Retinal pigment epithelial cell (primary cell): Measurements from ENCODE around the gene PHF13.
A peak's percentile ranks its signal among the peaks of the same experiment; 100 is the strongest.

Source experiments
- DNase-seq: peaks from one replicate; pipeline ENCODE4 v3.0.0-alpha.2; 2010; ENCODE audit warnings: low read depth
- H3K4me3 ChIP-seq: 2 replicates; pipeline ENCODE4 v1.5.1; 2011; ENCODE audit warnings: mild to moderate bottlenecking, low read length, control low read depth, moderate library complexity
- TF ChIP-seq, protein P1 (sequence below): conservative IDR thresholded peaks from 2 replicates; pipeline ENCODE4 v1.5.1; 2011; ENCODE audit warnings: low read depth, low read length, control low read depth, inconsistent platforms

PHF13 gene

DNA sequence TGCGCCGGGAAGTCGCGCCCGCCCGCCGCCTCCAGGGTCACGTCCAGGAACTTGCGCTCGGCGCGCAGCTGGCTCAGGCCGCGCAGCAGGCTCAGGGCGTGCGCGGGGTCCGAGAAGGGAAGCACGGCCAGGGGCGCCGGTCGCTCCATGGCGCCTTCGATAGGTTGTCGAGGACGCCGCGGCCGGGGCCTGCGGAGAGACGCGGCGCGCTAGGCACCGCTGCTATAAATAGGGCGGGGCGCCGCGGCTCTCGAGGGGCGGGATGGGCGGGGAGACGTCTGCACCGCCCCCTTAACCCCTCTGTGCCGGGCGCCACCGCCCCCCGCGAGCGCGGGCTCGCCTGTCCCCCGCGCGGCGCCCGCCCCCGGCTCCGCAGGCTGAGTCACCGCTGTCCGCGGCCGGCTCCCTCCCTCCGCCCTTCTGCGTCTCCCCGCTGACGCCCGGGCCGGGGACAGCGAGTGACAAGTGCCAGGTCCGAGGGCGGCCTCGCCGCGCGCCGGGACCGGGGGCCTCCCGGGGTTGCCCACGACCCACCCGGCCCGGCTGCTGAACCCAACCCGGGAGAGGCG is 10.8 kb upstream of the PHF13 start, which contains the start of gene KLHL21:
Gene KLHL21, minus strand, starts transcription at position 201 of the 569 bp plus-strand sequence. Its CDS starts 52 bp downstream, at position 149.
- TF ChIP-seq, protein P1, sequence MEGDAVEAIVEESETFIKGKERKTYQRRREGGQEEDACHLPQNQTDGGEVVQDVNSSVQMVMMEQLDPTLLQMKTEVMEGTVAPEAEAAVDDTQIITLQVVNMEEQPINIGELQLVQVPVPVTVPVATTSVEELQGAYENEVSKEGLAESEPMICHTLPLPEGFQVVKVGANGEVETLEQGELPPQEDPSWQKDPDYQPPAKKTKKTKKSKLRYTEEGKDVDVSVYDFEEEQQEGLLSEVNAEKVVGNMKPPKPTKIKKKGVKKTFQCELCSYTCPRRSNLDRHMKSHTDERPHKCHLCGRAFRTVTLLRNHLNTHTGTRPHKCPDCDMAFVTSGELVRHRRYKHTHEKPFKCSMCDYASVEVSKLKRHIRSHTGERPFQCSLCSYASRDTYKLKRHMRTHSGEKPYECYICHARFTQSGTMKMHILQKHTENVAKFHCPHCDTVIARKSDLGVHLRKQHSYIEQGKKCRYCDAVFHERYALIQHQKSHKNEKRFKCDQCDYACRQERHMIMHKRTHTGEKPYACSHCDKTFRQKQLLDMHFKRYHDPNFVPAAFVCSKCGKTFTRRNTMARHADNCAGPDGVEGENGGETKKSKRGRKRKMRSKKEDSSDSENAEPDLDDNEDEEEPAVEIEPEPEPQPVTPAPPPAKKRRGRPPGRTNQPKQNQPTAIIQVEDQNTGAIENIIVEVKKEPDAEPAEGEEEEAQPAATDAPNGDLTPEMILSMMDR, result no peak
- DNase-seq, result peak; percentile 54
- H3K4me3 ChIP-seq, result peak within 1 kb of the TSS; percentile 94

DNA sequence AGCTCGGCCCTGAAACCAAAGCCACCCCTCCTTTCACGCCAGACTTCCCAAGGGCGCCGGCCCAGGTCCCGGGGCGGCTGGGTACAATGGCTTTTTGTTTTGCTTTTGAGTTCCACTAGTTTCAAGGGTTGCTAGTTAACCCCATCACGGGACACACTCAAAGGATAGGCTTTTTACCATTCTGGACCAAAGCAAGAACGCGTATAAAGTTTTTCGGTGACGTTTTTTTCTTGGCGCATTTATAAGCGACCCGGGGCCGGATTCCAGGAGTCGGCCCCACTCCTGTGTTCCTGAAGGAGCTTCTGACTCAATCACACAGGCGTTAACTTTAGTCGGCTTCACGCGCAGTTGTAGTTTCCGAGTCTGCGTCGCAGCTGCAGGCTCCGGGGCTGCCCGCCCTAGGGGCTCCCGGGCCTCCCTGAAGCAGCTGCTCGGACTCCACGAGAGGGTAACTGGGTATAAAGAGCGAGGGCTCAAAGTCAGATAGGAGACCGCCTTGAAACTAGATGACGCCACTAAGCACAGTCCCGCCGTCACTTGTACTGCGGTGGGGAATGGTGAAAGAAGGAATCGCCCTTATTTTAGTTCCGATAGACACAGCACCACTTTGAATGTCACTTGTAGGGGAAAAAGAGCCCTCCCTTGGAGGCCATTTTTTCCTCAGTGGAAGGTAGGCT is 10.2 kb upstream of the PHF13 start:
- peak overlapping the region; percentile 46 for H3K4me3 ChIP-seq
- TF ChIP-seq, protein P1, result no peak
- peak; percentile 73 for DNase-seq

DNA sequence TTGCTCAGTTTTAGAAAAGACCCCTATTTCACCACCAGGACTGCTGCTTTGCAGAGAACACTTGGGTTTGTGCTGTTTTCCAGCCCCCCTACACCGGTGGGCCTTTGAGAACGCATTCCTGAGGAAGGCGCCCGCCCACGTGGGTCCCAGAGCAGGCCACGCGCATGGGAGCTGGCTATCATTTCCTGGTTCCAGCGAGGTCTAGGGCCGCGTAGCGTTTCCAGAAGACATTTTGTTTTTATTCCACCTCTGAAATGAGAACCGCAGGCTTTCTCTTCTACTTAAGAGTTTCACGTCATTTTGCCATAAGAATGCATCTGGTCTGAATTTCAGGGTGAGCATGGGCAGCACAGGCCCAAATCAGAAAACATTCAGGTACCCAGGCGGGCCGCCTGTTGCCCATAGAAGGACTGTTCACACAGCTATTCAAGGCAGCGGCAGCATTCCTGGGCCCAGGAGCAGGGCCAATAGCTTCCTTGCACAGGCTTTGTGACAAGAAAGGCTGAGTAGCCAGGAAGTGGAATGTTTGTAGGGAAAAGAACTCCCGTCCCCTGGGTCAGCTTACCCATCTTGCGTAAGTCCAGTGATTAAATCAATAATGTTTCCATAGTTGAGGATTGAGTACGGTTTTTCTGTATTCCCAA is 9.5 kb upstream of the PHF13 start:
- H3K4me3 ChIP-seq, result peak overlapping the region; percentile 46
- peak; percentile 81 for DNase-seq
- TF ChIP-seq, protein P1, result no peak

DNA sequence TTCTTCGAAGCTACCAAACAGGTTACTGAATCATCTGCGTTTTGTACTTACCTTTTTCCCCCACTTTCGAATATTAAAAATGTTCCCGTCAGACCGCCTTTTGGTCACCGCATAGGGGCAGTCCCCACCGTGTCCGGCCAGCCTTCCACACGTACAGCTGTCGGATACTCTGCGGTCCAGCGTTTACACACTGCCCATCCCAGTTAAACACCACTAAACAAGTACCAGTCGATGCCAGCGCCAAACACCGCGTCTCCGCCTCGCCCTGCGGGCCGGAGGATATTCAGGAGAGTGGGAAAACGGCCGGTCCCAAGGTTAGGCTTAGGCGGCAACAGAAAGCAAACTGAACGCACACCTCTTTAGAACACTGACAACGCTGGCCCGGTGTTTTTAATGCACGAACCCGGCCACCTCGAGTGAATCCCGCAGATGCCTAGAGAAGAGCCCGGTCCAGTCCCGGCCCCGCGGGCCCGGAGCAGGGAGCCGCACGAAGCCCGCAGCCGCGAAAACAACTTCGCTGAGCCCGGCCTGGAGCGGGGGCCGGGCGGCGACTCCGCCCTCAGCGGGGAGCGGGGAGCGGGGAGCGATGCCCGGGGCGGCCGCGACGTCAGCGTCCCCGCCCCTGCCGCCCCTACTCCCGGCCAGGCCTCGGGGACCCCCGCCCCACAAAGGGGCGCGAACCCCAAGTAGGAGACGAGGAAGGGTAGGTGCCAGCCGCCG is 730 bp upstream of the PHF13 start:
- TF ChIP-seq, protein P1, result no peak
- H3K4me3 ChIP-seq, result peak overlapping the region; percentile 74
- no peak for DNase-seq

DNA sequence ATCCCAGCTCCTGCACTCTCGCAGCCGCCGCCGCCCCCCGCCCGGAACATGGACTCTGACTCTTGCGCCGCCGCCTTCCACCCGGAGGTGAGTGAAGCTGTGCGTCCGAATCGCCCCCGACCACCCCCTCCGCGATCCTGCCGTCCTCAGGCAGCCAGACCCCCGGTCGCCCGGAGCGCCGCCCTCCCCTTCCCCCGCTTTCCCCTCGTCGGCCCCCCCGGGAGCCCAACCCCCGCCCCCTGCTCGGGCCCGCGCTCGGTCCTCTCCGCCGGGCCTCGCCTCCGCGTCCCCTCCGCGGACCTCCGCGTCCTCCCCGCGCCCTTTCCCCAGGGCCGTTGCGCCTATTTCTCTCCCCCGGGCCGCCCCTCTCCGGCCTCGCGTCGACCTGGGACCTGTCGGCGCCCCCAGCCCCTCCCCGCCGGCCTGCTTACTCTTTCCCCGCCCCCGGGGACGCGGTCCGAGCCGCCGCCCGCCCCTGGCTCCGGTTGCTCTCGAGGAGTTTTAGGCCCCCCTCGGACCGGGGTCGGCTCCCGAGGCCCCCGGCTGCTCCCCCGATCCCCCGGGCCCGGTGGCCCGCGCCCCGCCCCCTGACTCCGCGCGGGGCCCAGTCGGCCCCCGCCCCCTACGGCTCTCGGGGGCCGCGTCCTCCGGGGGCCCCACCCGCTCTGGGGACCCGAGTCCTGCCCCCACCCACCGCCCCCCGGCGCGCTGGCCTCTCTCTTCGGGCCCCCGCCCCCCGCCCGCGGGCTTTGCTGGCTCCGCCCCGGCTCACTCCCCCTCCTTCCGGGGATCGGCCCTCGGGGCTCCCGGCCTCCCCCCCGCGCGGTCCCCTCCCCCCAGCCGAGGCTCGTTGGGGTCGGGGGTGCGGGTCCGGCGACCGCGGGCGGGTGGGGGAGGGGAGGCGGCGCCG is 743 bp downstream of the PHF13 start:
- TF ChIP-seq, protein P1, result no peak
- DNase-seq, result no peak
- peak overlapping the region; percentile 62 for H3K4me3 ChIP-seq
